Bone marrow (tissue), 2 donors: ENCODE data around the gene NFIC.
"Not testable (repeated sequence)": the region's sequence is repeated elsewhere in the genome, so short reads cannot be mapped to it uniquely, and the experiment has no call there.

Source experiments
- DNase-seq, 2 donors: peaks; one replicate each; lab custom pipeline; 2025; lab: John Stamatoyannopoulos, UW

Gene NFIC

GRCh38 chr19:3423183-3423829 lies 56.9 kb downstream of the NFIC start:
- no peak for DNase-seq

DNA sequence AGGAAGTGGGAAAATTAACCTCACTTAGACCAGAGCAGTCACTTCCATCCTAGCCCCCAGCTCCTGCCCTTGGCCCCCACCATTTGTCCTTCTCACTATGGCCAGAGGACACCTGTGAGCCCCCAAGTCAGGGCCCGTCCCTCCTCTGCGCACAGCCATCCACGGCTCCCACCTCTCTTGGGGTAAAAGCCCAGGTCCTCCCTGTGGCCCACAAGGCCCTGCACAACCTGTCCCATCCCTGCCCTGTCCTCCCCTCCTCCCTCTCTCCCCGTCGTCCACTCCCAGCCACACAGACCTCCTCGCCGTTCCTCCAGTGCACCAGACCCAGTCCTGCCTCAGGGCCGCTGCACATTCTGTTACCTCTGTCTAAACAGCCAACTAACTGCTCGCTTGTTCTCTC lies 60.0 kb downstream of the NFIC start:
- no peak for DNase-seq

DNA sequence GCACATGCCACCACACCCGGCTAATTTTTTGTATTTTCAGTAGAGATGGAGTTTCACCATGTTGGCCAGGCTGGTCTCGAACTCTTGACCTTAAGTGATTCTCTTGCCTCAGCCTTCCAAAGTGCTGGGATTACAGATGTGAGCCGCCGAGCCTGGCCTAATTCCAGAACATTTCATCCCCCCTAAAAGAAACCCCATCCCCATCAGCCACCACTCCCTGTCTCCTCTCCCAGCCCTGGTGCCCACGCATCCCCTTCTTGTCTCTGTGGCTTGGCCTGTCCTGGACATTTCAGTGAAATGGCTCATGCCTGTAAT lies 63.9 kb downstream of the NFIC start:
- not testable (repeated sequence) for DNase-seq

- DNase-seq: no peak
Measured at GRCh38 chr19:3431760-3432397, 65.5 kb downstream of the NFIC start.

GRCh38 chr19:3433313-3433712 lies 66.9 kb downstream of the NFIC start:
- DNase-seq: no peak

- DNase-seq: no peak
Measured at GRCh38 chr19:3433805-3434540, 67.6 kb downstream of the NFIC start.

- DNase-seq: peak; percentile 82 to 94
Measured at GRCh38 chr19:3434630-3435553, 68.5 kb downstream of the NFIC start.

GRCh38 chr19:3440082-3440481 lies 73.7 kb downstream of the NFIC start:
- peak; percentile 10 to 15 for DNase-seq

DNA sequence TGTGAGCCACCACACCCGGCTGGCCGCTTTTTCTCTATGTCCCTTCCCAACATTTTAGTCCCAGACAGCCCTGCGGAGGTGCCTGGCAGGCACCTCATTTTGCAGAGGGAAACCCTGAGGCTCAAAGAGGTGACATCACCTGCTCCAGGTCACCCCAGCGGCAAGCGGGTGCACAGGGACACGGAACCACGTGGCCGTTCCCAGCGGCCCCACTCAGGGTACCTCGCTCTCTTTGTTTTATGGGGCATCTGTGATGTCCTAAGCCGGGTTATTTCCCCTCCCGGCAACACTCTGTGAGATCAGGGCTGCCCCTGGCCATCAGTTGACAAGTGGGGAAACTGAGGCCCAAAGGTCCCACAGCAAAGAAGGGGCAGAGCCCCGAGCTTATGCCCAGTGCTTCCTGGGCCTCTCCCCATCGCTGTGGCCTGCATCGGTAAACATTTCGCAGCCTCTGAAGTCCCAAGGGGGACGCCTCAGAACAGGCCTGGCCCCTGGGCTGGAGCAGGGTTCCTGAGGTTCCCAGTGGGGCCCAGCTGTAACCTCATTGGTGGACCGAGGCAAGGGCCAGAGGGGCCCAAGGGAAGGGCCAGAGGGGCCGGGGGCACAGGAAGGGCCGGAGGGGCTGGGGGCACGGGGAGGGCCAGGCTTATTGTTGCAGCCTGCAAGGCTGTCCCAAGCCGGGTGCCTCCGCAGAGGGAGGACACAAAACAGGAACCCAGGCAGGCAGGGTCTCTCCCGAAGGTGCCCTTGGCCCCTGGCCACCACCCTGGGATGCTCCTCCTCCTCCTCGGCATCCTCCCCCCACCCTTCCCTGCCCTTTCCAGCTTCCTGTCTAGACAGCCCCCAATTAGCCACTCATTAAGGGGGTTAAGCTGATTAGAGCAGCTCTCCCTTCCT lies 75.0 kb downstream of the NFIC start:
- DNase-seq: no peak

- no peak for DNase-seq
Measured at GRCh38 chr19:3441986-3442329, 75.6 kb downstream of the NFIC start.

DNA sequence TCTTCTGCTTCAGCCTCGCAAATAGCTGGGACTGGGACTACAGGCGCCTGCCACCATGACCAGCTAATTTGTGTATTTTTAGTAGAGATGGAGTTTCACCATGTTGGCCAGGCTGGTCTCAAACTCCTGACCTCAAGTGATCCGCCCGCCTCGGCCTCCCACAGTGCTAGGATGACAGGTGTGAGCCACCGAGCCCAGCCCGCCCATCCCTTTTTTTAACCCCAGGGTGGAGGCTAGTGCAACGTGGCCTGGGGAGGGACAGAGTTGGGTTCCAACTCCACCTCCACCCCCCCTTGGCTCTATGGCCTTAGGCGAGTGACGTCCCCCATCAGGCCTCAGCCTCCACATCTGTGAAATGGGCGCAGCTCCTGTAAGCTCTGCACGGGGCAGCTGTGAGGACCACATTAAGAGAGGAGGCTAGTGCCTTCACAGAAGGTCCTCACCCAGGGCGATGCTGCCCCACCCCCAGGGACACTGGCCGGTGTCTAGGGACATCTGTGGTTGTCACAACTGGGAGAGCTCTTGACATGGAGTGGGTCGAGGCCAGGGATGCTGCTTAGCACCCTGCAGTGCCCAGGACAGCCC lies 76.2 kb downstream of the NFIC start:
- DNase-seq: no peak

GRCh38 chr19:3443840-3444694 lies 77.7 kb downstream of the NFIC start:
- no peak for DNase-seq

DNA sequence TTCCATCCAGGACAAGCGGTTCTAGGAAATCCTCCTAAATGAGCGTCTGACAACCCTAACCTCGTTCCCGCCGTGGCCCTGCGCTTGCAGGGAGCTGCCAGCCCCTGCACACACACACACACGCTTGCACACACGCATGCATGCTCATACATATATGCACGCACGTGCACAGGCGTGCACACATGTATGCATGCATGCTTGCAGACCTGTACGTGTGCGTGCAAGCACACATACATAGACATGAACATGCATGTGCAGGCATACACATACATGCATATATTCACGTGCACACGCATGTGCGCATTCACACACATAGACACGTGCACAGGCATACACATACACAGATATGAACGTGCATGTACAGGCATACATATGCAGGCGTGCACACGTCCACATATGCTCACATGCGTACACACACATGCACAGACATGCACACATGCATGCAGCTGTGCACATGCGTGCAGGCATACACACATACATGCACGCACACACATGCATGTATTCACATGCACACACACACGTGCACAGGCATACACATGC lies 78.4 kb downstream of the NFIC start:
- DNase-seq: no peak

GRCh38 chr19:3446657-3447056 lies 80.3 kb downstream of the NFIC start:
- DNase-seq: not testable (repeated sequence)

GRCh38 chr19:3448616-3449334 lies 82.4 kb downstream of the NFIC start:
- no peak for DNase-seq

DNA sequence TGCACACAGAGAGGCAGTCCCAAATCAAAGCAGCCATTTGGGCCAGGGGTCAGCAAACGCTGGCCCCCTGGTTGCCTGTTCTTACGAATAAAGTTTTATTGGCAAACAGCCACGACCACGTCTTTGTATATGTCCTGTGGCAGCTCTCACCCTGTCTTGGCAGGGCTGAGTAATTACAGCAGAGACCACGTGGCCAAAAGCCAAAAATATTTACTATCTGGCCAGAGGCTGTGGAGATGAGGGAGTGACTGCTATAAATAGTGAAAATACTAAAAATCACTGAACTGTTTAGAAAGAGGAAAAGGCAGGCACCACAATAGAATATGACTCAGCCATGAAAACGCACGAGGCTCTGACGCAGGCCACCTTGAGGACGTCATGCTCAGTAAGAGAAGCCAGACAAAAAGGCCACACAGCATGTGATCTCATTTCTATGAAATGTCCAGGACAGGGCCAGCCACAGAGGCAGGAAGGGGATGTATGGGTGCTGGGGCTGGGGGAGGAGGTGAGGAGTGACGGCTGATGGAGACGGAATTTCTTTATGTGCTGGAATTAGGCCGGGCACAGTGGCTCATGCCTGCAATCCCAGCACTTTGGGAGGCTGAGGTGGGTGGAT lies 84.5 kb downstream of the NFIC start:
- DNase-seq: peak; percentile 7 to 21

- DNase-seq: no peak
Measured at GRCh38 chr19:3451451-3451866, 85.1 kb downstream of the NFIC start.

DNA sequence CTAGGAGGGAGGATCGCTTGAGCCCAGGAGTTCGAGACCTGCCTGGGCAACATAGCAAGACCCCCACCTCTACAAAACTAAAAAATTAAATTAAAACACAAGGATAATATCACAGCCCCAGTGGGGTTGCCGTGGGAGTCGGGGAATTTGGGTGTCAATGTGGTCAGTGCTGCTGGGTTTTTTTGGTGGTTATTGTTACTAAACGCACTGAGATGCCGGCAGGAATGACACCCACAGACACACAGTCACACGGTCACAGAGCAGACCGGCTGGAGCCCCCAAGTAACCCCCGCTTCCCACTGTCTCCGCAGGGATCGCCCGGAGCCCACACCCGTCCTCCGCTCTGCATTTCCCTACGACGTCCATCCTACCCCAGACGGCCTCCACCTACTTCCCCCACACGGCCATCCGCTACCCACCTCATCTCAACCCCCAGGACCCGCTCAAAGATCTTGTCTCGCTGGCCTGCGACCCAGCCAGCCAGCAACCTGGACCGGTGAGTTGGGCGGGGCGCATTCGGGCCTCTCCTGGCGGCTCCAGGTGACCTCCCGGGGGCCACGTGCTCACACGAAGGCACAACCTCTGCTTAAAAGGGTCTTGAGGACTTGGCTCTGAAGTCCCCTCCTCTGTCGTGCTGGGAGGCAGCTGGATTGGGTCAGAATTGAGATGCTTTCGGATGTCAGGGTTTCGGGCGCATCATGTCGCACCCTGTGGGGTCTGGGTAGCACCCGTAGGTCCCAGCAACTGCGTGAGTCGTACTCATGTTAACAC lies 86.0 kb downstream of the NFIC start:
- DNase-seq: no peak
